G401.6 (cell line): ENCODE results near the gene TMEM150C.
"Not testable (repeated sequence)": the region's sequence is repeated elsewhere in the genome, so short reads cannot be mapped to it uniquely, and the experiment has no call there.

ENCODE experiments used
- FAIRE-seq: peaks from 2 replicates; lab custom pipeline; 2012; peaks lifted over from hg19 to GRCh38; lab: Jason Lieb, UNC

TMEM150C gene

DNA sequence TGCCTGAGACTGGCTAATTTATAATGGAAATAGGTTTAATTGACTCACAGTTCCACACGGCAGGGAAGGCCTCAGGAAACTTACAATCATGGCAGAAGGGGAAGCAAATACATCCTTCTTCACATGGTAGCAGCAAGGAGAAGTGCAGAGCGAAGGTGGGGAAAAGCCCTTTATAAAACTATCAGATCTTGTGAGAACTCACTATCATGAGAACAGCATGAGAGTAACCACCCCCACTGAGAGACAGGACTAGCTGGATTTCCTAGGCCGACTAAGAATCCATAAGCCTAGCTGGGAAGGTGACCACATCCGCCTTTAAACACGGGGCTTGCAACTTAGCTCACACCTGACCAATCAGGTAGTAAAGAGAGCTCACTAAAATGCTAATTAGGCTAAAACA, 88.7 kb downstream of the TMEM150C start:
- FAIRE-seq = not testable (repeated sequence)

DNA sequence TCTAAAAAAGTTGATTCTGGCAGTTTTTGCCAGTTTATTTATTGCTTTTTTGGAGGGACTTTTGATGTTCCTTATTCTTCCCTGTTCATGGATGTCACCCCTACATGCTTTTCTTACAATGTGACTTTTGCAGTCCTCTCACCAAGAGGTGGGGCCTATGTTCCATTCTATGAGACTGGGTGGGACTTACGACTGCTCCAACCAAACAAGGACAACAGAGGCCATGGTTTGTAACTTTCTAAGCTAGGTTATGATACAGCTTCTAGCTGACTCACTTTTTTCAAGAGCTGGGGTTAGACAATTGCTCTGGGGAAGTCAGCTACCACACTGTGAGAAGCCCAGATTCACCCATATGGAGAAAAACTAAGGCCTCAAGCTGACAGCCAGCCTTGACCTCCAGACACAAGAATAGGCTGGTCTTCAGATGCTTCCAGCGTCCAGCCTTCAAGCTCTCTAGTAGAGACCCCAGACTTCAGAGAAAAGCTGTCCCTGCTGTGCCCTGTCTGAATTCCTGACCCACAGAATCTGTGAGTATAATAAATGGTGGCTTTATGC, 91.9 kb downstream of the TMEM150C start:
- FAIRE-seq = no peak

GRCh38 chr4:82467471-82467870, 94.3 kb downstream of the TMEM150C start:
- FAIRE-seq = no peak

GRCh38 chr4:82463221-82463620, 98.6 kb downstream of the TMEM150C start:
- no peak for FAIRE-seq

GRCh38 chr4:82462415-82462831, 99.4 kb downstream of the TMEM150C start:
- FAIRE-seq = no peak

- FAIRE-seq = no peak
Observed at GRCh38 chr4:82461710-82462109, 100.1 kb downstream of the TMEM150C start.

DNA sequence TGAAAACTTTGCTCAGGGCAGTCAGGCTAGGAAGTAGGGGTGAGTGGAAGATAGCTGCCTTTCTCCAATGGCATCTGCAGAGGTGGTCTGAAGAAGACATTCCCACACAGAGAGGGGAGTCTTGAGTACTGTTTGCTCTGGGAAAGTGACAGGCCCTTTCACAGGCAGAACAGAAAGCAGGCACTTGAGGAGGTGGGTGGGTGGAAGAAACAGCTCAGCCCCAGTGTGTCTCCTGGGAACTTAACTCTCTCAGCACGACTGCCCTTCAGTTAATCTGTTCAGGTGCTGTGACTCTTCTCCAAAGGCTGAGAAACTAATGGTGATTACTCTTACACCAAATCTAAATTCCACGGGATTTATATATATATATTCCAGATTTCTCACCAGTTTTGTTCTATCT, 103.1 kb downstream of the TMEM150C start:
- FAIRE-seq = no peak

- no peak for FAIRE-seq
Observed at GRCh38 chr4:82457266-82457665, 104.5 kb downstream of the TMEM150C start.

- no peak for FAIRE-seq
Observed at GRCh38 chr4:82452026-82452425, 109.8 kb downstream of the TMEM150C start.

GRCh38 chr4:82450966-82451755, 110.6 kb downstream of the TMEM150C start:
- no peak for FAIRE-seq

- no peak for FAIRE-seq
Observed at GRCh38 chr4:82447886-82448285, 113.9 kb downstream of the TMEM150C start.

DNA sequence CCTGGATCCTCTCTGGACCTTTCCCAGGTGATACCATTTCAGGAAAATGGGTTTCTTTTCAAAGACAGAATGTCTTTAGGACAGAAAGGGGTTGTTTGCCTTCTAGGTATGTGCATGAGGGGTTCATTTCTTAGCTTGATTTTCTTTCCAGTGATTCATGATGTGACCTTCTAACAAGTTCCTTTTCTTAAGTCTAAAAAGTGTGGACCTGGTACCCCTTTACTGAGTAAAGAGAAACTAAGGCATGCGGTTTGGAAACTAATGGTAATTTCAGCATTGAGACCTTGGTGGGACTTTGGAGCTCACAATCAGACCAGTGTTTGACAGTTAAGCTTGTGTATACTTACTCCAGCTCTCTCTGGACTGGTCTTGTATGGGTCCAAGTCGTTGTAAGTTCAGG, 122.7 kb downstream of the TMEM150C start:
- FAIRE-seq = no peak

GRCh38 chr4:82437285-82438005, 124.3 kb downstream of the TMEM150C start:
- FAIRE-seq = no peak

- FAIRE-seq = no peak
Observed at GRCh38 chr4:82436780-82437179, 125.0 kb downstream of the TMEM150C start.

GRCh38 chr4:82436130-82436529, 125.7 kb downstream of the TMEM150C start:
- FAIRE-seq = no peak

DNA sequence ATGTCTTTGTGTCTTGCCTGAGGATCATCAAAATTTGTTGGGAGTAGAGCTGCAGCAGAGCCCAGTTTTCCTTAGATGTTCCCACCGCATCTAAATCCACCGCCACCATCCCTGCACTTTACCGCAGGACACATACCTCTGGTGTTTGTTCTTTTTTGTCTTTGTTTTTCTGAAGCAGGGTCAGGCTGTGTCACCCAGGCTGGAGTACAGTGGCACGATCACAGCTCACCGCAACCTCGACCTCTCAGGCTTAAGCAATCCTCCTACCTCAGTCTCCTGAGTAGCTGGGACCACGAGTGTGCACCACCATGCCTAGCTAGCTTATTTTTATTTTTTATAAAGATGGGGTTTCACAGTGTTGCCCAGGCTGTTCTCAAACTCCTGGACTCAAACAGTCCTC, 126.8 kb downstream of the TMEM150C start:
- no peak for FAIRE-seq

- no peak for FAIRE-seq
Observed at GRCh38 chr4:82433791-82434190, 128.0 kb downstream of the TMEM150C start.
